ENCODE results near the gene RDM1. TPM values are rescaled to one million over a fixed set of nuclear protein-coding genes. Genes with fewer than 3 reads are reported as not detected.

RDM1 gene
- polyA plus RNA-seq, 2 of the 4 experiments (the other 2 are of a cell fraction) = 4.3 to 4.6 TPM

GRCh38 chr17:35878361-35878760, 52.2 kb downstream of the RDM1 start:
- POLR2A ChIA-PET = no interaction called here
- FAIRE-seq (no peak), ATAC-seq (no peak), DNase-seq (ENCODE audit: low read depth in 1 of 2, low spot score in 1 of 2) (no peak)
- H3K27ac ChIP-seq = no peak overlapping the region
- H3K9me3 ChIP-seq = no peaks in the 10 kb centered on the region
- no peak for TF ChIP-seq RAD21 (conservative IDR thresholded peaks at IDR 0.05 in 1 of 2, IDR thresholded peaks at IDR 0.05 in 1 of 2)
- TF ChIP-seq HOXA7 (CRISPR knock-in tag; IDR thresholded peaks at IDR 0.05) = no peak
- no peak for TF ChIP-seq ZFP36 (IDR thresholded peaks at IDR 0.05; ENCODE audit: borderline replicate concordance, partially characterized antibody)
- no peak for TF ChIP-seq SREBF2 (IDR thresholded peaks at IDR 0.05)
- TF ChIP-seq FOSL2 (IDR thresholded peaks at IDR 0.05) = no peak
- no peak for TF ChIP-seq FOSL2 (CRISPR knock-in tag; IDR thresholded peaks at IDR 0.05)
- TF ChIP-seq ZC3H11A (IDR thresholded peaks at IDR 0.05) = no peak
- TF ChIP-seq BCL3 (IDR thresholded peaks at IDR 0.05) = no peak
- no peak for TF ChIP-seq PHF8 (IDR thresholded peaks at IDR 0.05; ENCODE audit: borderline replicate concordance, low read depth)
- TF ChIP-seq ATOH8 (CRISPR knock-in tag; IDR thresholded peaks at IDR 0.05; ENCODE audit: low read depth) = no peak
- WGBS (ENCODE audit: missing lambda C conversion rate) = 75% methylated on average over 4 of the region's 4 CpGs
- no peaks in the 10 kb centered on the region for H3K4me1 ChIP-seq
- CTCF ChIA-PET = interaction anchor here (0.9 to 1.0 kb wide), 2 partner anchors 9 to 14 kb away, joined by 5 read pairs; partner anchors contain the start of gene HEATR9
- no peak overlapping the region for H3K4me3 ChIP-seq
- H3K4me2 ChIP-seq = no peak overlapping the region

GRCh38 chr17:35877345-35878029, 53.1 kb downstream of the RDM1 start:
- CTCF ChIA-PET = interaction anchor here (0.6 to 1.0 kb wide), 3 partner anchors 9 to 26 kb away, joined by 3 to 5 read pairs (median 3); partner anchors contain the start of gene HEATR9
- DNase-seq (ENCODE audit: low read depth in 1 of 2, low spot score in 1 of 2) (no peak), ATAC-seq (no peak), FAIRE-seq (no peak)
- no peaks in the 10 kb centered on the region for H3K4me1 ChIP-seq
- no peak overlapping the region for H3K27ac ChIP-seq
- H3K4me2 ChIP-seq = no peak overlapping the region
- H3K9me3 ChIP-seq = no peaks in the 10 kb centered on the region
- POLR2A ChIA-PET = no interaction called here
- H3K4me3 ChIP-seq = no peak overlapping the region
- TF ChIP-seq KDM1A (IDR thresholded peaks at IDR 0.05; ENCODE audit: low read depth) (no peak), EHF (CRISPR knock-in tag; IDR thresholded peaks at IDR 0.05) (no peak), CHD2 (IDR thresholded peaks at IDR 0.05; ENCODE audit: low read length, partially characterized antibody) (no peak), NFE2L2 (conservative IDR thresholded peaks at IDR 0.05; ENCODE audit: low read length) (no peak)

- H3K4me2 ChIP-seq = no peak overlapping the region
- H3K4me3 ChIP-seq = no peak overlapping the region
- DNase-seq (ENCODE audit: low read depth in 1 of 2, low spot score in 1 of 2) (no peak), ATAC-seq (no peak), FAIRE-seq (no peak)
- WGBS (ENCODE audit: missing lambda C conversion rate) = 70% methylated on average over 3 of the region's 3 CpGs
- no peaks in the 10 kb centered on the region for H3K4me1 ChIP-seq
- CTCF ChIA-PET = interaction anchor here (1.0 to 1.3 kb wide), 4 partner anchors 8 to 607 kb away, joined by 3 to 4 read pairs (median 4); partner anchors contain the start of gene HEATR9
- H3K9me3 ChIP-seq = no peaks in the 10 kb centered on the region
- TF ChIP-seq MYC (IDR thresholded peaks at IDR 0.05; ENCODE audit: borderline replicate concordance, low read length) = no peak
- no peak for TF ChIP-seq NFE2L2 (conservative IDR thresholded peaks at IDR 0.05; ENCODE audit: low read length)
- TF ChIP-seq ZFP36 (IDR thresholded peaks at IDR 0.05; ENCODE audit: borderline replicate concordance, partially characterized antibody) = no peak
- POLR2A ChIA-PET = no interaction called here
- no peak overlapping the region for H3K27ac ChIP-seq
Observed at GRCh38 chr17:35876534-35876933, 54.0 kb downstream of the RDM1 start.

- 75% methylated on average over 3 of the region's 3 CpGs for WGBS (ENCODE audit: missing lambda C conversion rate)
- CTCF ChIA-PET = interaction anchor here (0.6 to 1.3 kb wide), 5 partner anchors 27 to 607 kb away, joined by 3 to 4 read pairs (median 3); no protein-coding TSS in a partner anchor
- POLR2A ChIA-PET = no interaction called here
- no peak for ATAC-seq
- Histone ChIP-seq H3K27ac (no peak overlapping the region), H3K4me3 (no peak overlapping the region), H3K9me3 (no peaks in the 10 kb centered on the region), H3K4me1 (no peaks in the 10 kb centered on the region), H3K4me2 (no peak overlapping the region)
- no peak for FAIRE-seq
- DNase-seq (ENCODE audit: low read depth in 1 of 2, low spot score in 1 of 2) = no peak
- TF ChIP-seq ATOH8 (CRISPR knock-in tag; IDR thresholded peaks at IDR 0.05; ENCODE audit: low read depth) (no peak), KDM1A (IDR thresholded peaks at IDR 0.05; ENCODE audit: low read depth) (no peak), E2F6 (IDR thresholded peaks at IDR 0.05; ENCODE audit: borderline replicate concordance, low read depth) (no peak), BCL3 (IDR thresholded peaks at IDR 0.05) (no peak), FOSB (CRISPR knock-in tag; IDR thresholded peaks at IDR 0.05) (no peak), CEBPB (IDR thresholded peaks at IDR 0.05) (no peak), ZSCAN20 (CRISPR knock-in tag; IDR thresholded peaks at IDR 0.05) (no peak), TP53 (CRISPR knock-in tag; IDR thresholded peaks at IDR 0.05) (no peak)
Observed at GRCh38 chr17:35875800-35876139, 54.8 kb downstream of the RDM1 start.

Data from A549 (cell line).